Activated T-cell treated with anti-CD3 and anti-CD28 coated beads, Interleukin-2, amount 50 U/mL, for 4 hours (primary cell): Measurements from ENCODE around the gene PRKCA. TPM values are rescaled to one million over a fixed set of nuclear protein-coding genes. Genes with fewer than 3 reads are reported as not detected.
A peak's percentile ranks its signal among the peaks of the same experiment; 100 is the strongest.

Source experiments
- ATAC-seq, 2 donors: fragments of 200-7000 bp; cut with Tn5 transposase; one replicate each; pipeline ENCODE4 v1.10.0; 2021
- DNase-seq: peaks from one replicate; pipeline ENCODE4 v3.0.0-alpha.2; 2020
- H3K27me3 Mint-ChIP-seq: one replicate; pipeline ENCODE4 v1.8.0; 2021; ENCODE audit warnings: low read depth, mixed read lengths
- H3K36me3 Mint-ChIP-seq: one replicate; pipeline ENCODE4 v1.8.0; 2022; ENCODE audit warnings: mixed read lengths; ENCODE audit not compliant: insufficient read depth
- H3K4me1 Mint-ChIP-seq: one replicate; pipeline ENCODE4 v1.8.0; 2021; ENCODE audit warnings: low read depth, mixed read lengths
- H3K4me3 Mint-ChIP-seq: one replicate; pipeline ENCODE4 v1.8.0; 2021; ENCODE audit warnings: mild to moderate bottlenecking, moderate library complexity, mixed read lengths
- H3K9me3 Mint-ChIP-seq: one replicate; pipeline ENCODE4 v1.8.0; 2021; ENCODE audit warnings: mixed read lengths
- total RNA-seq, 3 donors: library from RNA; stranded (reverse); gene quantifications; one replicate each; pipeline ENCODE4 v1.2.1, GENCODE V29; 2021

Gene PRKCA
- total RNA-seq, 3 donors from 2014 or later, result 79.4 to 114 (median 95.3) TPM

- ATAC-seq (peak; percentile 49 to 59), DNase-seq (no peak)
- Mint-ChIP-seq H3K9me3 (no peaks in the 10 kb centered on the region), H3K36me3 (peaks cover 5% of the 10 kb centered on the region), H3K27me3 (no peaks in the 10 kb centered on the region), H3K4me1 (peaks cover 42% of the 10 kb centered on the region), H3K4me3 (no peak overlapping the region)
Observed at GRCh38 chr17:66437476-66438026, 135.1 kb downstream of the PRKCA start.

- H3K4me1 Mint-ChIP-seq, result peaks cover 42% of the 10 kb centered on the region
- peaks cover 10% of the 10 kb centered on the region for H3K36me3 Mint-ChIP-seq
- no peak overlapping the region for H3K4me3 Mint-ChIP-seq
- DNase-seq (no peak), ATAC-seq (no peak)
- H3K27me3 Mint-ChIP-seq, result no peaks in the 10 kb centered on the region
- no peaks in the 10 kb centered on the region for H3K9me3 Mint-ChIP-seq
Observed at GRCh38 chr17:66438101-66438500, 135.7 kb downstream of the PRKCA start.

- H3K27me3 Mint-ChIP-seq, result no peaks in the 10 kb centered on the region
- ATAC-seq (no peak), DNase-seq (no peak)
- H3K36me3 Mint-ChIP-seq, result peaks cover 20% of the 10 kb centered on the region
- no peaks in the 10 kb centered on the region for H3K9me3 Mint-ChIP-seq
- no peak overlapping the region for H3K4me3 Mint-ChIP-seq
- H3K4me1 Mint-ChIP-seq, result peaks cover 46% of the 10 kb centered on the region
Observed at GRCh38 chr17:66441101-66441661, 138.8 kb downstream of the PRKCA start.

GRCh38 chr17:66443166-66443565 lies 140.8 kb downstream of the PRKCA start:
- Mint-ChIP-seq H3K4me3 (no peak overlapping the region), H3K36me3 (peaks cover 19% of the 10 kb centered on the region), H3K4me1 (peaks cover 55% of the 10 kb centered on the region), H3K27me3 (no peaks in the 10 kb centered on the region), H3K9me3 (no peaks in the 10 kb centered on the region)
- DNase-seq (no peak), ATAC-seq (no peak)

- ATAC-seq (no peak), DNase-seq (no peak)
- no peak overlapping the region for H3K4me3 Mint-ChIP-seq
- H3K27me3 Mint-ChIP-seq, result no peaks in the 10 kb centered on the region
- H3K9me3 Mint-ChIP-seq, result no peaks in the 10 kb centered on the region
- peaks cover 52% of the 10 kb centered on the region for H3K4me1 Mint-ChIP-seq
- H3K36me3 Mint-ChIP-seq, result peaks cover 19% of the 10 kb centered on the region
Observed at GRCh38 chr17:66443606-66444005, 141.2 kb downstream of the PRKCA start.

- Mint-ChIP-seq H3K4me1 (peaks cover 55% of the 10 kb centered on the region), H3K36me3 (peaks cover 19% of the 10 kb centered on the region), H3K27me3 (no peaks in the 10 kb centered on the region), H3K4me3 (no peak overlapping the region), H3K9me3 (no peaks in the 10 kb centered on the region)
- no peak for ATAC-seq
- DNase-seq, result no peak
Observed at GRCh38 chr17:66444031-66444430, 141.6 kb downstream of the PRKCA start.

- no peaks in the 10 kb centered on the region for H3K27me3 Mint-ChIP-seq
Observed at GRCh38 chr17:66445229-66445628, 142.8 kb downstream of the PRKCA start.

GRCh38 chr17:66446419-66446818 lies 144.0 kb downstream of the PRKCA start:
- ATAC-seq, result no peak
- H3K36me3 Mint-ChIP-seq, result peaks cover 21% of the 10 kb centered on the region

More at GRCh38 chr17:66445229-66445628, 142.8 kb downstream of the PRKCA start:
- Mint-ChIP-seq H3K36me3 (peaks cover 21% of the 10 kb centered on the region), H3K4me3 (no peak overlapping the region), H3K4me1 (peaks cover 65% of the 10 kb centered on the region), H3K9me3 (no peaks in the 10 kb centered on the region)
- no peak for ATAC-seq
- no peak for DNase-seq

GRCh38 chr17:66447159-66447558 lies 144.7 kb downstream of the PRKCA start:
- H3K4me1 Mint-ChIP-seq, result peaks cover 66% of the 10 kb centered on the region
- ATAC-seq (no peak), DNase-seq (no peak)
- H3K4me3 Mint-ChIP-seq, result no peak overlapping the region
- no peaks in the 10 kb centered on the region for H3K9me3 Mint-ChIP-seq
- H3K27me3 Mint-ChIP-seq, result no peaks in the 10 kb centered on the region
- peaks cover 22% of the 10 kb centered on the region for H3K36me3 Mint-ChIP-seq

More at GRCh38 chr17:66446419-66446818, 144.0 kb downstream of the PRKCA start:
- Mint-ChIP-seq H3K9me3 (no peaks in the 10 kb centered on the region), H3K4me1 (peaks cover 67% of the 10 kb centered on the region), H3K4me3 (no peak overlapping the region), H3K27me3 (no peaks in the 10 kb centered on the region)
- no peak for DNase-seq

- ATAC-seq (no peak), DNase-seq (no peak)
- H3K4me1 Mint-ChIP-seq, result peaks cover 61% of the 10 kb centered on the region
- H3K4me3 Mint-ChIP-seq, result no peak overlapping the region
- no peaks in the 10 kb centered on the region for H3K27me3 Mint-ChIP-seq
- peaks cover 13% of the 10 kb centered on the region for H3K36me3 Mint-ChIP-seq
- no peaks in the 10 kb centered on the region for H3K9me3 Mint-ChIP-seq
Observed at GRCh38 chr17:66448026-66448639, 145.7 kb downstream of the PRKCA start.

- H3K27me3 Mint-ChIP-seq, result no peaks in the 10 kb centered on the region
- ATAC-seq, result no peak
- H3K4me3 Mint-ChIP-seq, result no peak overlapping the region
- H3K9me3 Mint-ChIP-seq, result no peaks in the 10 kb centered on the region
- DNase-seq, result no peak
- peaks cover 55% of the 10 kb centered on the region for H3K4me1 Mint-ChIP-seq
- peaks cover 15% of the 10 kb centered on the region for H3K36me3 Mint-ChIP-seq
Observed at GRCh38 chr17:66449418-66449977, 147.1 kb downstream of the PRKCA start.

GRCh38 chr17:66450008-66450851 lies 147.8 kb downstream of the PRKCA start:
- peak; percentile 59 to 75 for ATAC-seq

GRCh38 chr17:66450852-66451158 lies 148.4 kb downstream of the PRKCA start:
- ATAC-seq, result peak in 1 of 2 donors; percentile 48
- no peak overlapping the region for H3K4me3 Mint-ChIP-seq
- no peak for DNase-seq
- H3K27me3 Mint-ChIP-seq, result no peaks in the 10 kb centered on the region
- H3K9me3 Mint-ChIP-seq, result peaks cover 3% of the 10 kb centered on the region
- H3K4me1 Mint-ChIP-seq, result peaks cover 52% of the 10 kb centered on the region
- H3K36me3 Mint-ChIP-seq, result peaks cover 16% of the 10 kb centered on the region

More at GRCh38 chr17:66450008-66450851, 147.8 kb downstream of the PRKCA start:
- Mint-ChIP-seq H3K27me3 (no peaks in the 10 kb centered on the region), H3K36me3 (peaks cover 11% of the 10 kb centered on the region), H3K9me3 (no peaks in the 10 kb centered on the region), H3K4me3 (no peak overlapping the region), H3K4me1 (peaks cover 52% of the 10 kb centered on the region)
- DNase-seq, result no peak
